Activated T-cell treated with anti-CD3 and anti-CD28 coated beads, Interleukin-2, amount 50 U/mL, for 1 hour (primary cell): ENCODE data around the gene MTHFD2L.

ENCODE experiments used
- DNase-seq: peaks from one replicate; pipeline ENCODE4 v3.0.0-alpha.2; 2020

The MTHFD2L gene

GRCh38 chr4:74133786-74134499, 24.0 kb upstream of the MTHFD2L start:
- DNase-seq = peak; percentile 29

- no peak for DNase-seq
Measured at GRCh38 chr4:74134500-74134852, 23.4 kb upstream of the MTHFD2L start.

GRCh38 chr4:74146581-74147129, 11.3 kb upstream of the MTHFD2L start:
- no peak for DNase-seq

- DNase-seq = no peak
Measured at GRCh38 chr4:74148205-74148604, 9.7 kb upstream of the MTHFD2L start.

- no peak for DNase-seq
Measured at GRCh38 chr4:74152836-74153235, 5.1 kb upstream of the MTHFD2L start.

- DNase-seq = no peak
Measured at GRCh38 chr4:74156521-74156920, 1.4 kb upstream of the MTHFD2L start.

GRCh38 chr4:74157154-74157553, 764 bp upstream of the MTHFD2L start:
- DNase-seq = no peak

- DNase-seq = no peak
Measured at GRCh38 chr4:74158466-74159142, 686 bp downstream of the MTHFD2L start.

- DNase-seq = no peak
Measured at GRCh38 chr4:74159143-74159709, 1.3 kb downstream of the MTHFD2L start.

GRCh38 chr4:74161666-74162450, 3.9 kb downstream of the MTHFD2L start:
- DNase-seq = no peak

GRCh38 chr4:74166135-74166534, 8.2 kb downstream of the MTHFD2L start:
- DNase-seq = no peak

- no peak for DNase-seq
Measured at GRCh38 chr4:74166818-74167217, 8.9 kb downstream of the MTHFD2L start.

- DNase-seq = no peak
Measured at GRCh38 chr4:74167585-74167984, 9.7 kb downstream of the MTHFD2L start.

GRCh38 chr4:74168841-74169240, 10.9 kb downstream of the MTHFD2L start:
- DNase-seq = no peak

GRCh38 chr4:74173321-74173720, 15.4 kb downstream of the MTHFD2L start:
- no peak for DNase-seq

- DNase-seq = no peak
Measured at GRCh38 chr4:74174421-74174820, 16.5 kb downstream of the MTHFD2L start.

- no peak for DNase-seq
Measured at GRCh38 chr4:74174941-74175340, 17.0 kb downstream of the MTHFD2L start.

GRCh38 chr4:74175379-74175778, 17.5 kb downstream of the MTHFD2L start:
- no peak for DNase-seq

- DNase-seq = no peak
Measured at GRCh38 chr4:74178798-74179197, 20.9 kb downstream of the MTHFD2L start.

- DNase-seq = no peak
Measured at GRCh38 chr4:74181219-74181618, 23.3 kb downstream of the MTHFD2L start.

GRCh38 chr4:74188912-74189311, 31.0 kb downstream of the MTHFD2L start:
- DNase-seq = no peak

- no peak for DNase-seq
Measured at GRCh38 chr4:74189331-74190043, 31.6 kb downstream of the MTHFD2L start.

GRCh38 chr4:74190332-74190731, 32.4 kb downstream of the MTHFD2L start:
- no peak for DNase-seq
